ENCODE data around the gene OST4. TPM values are rescaled to one million over a fixed set of nuclear protein-coding genes. Genes with fewer than 3 reads are reported as not detected.

The OST4 gene
- total RNA-seq, 4 donors from 2014 or later = 200 to 352 (median 243) TPM

DNA sequence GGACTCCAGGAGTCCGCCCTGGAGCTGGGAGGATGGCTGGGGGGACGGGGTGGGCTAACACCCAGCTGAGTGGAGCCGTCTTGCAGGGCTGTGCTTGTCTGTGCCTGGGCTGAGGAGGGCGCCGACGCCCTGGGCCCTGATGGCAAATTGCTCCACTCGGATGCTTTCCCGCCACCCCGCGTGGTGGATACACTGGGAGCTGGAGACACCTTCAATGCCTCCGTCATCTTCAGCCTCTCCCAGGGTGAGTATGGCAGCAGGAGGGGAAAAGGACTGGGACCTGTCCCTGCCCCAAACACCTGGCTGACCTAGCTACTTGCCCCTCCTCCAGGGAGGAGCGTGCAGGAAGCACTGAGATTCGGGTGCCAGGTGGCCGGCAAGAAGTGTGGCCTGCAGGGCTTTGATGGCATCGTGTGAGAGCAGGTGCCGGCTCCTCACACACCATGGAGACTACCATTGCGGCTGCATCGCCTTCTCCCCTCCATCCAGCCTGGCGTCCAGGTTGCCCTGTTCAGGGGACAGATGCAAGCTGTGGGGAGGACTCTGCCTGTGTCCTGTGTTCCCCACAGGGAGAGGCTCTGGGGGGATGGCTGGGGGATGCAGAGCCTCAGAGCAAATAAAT is 28.0 kb upstream of the OST4 start:
- H3K27me3 ChIP-seq = peaks cover 0 to 7% (median 0%) of the 10 kb centered on the region in 4 donors
- H3K36me3 ChIP-seq = peaks cover 0 to 12% (median 5%) of the 10 kb centered on the region in 4 donors
- H3K27ac ChIP-seq (replicated peaks in 1 of 4) = no peak overlapping the region
- intact Hi-C loops (cut with DNase I) = loop anchor here (2.0 to 5.0 kb wide), 2 partner anchors 93 to 181 kb away; no protein-coding TSS in a partner anchor
- no peak overlapping the region for H3K4me3 ChIP-seq
- WGBS = 93% methylated on average over 10 of the region's 19 CpGs
- H3K9me3 ChIP-seq = no peaks in the 10 kb centered on the region
- peaks cover 11 to 13% (median 12%) of the 10 kb centered on the region in 4 donors for H3K4me1 ChIP-seq
- DNase-seq (ENCODE audit: extremely low spot score) = no peak
- no peak for TF ChIP-seq EP300 (IDR thresholded peaks at IDR 0.05)
- no peak for TF ChIP-seq POLR2AphosphoS5 (IDR thresholded peaks at IDR 0.05)
- TF ChIP-seq, protein P1, sequence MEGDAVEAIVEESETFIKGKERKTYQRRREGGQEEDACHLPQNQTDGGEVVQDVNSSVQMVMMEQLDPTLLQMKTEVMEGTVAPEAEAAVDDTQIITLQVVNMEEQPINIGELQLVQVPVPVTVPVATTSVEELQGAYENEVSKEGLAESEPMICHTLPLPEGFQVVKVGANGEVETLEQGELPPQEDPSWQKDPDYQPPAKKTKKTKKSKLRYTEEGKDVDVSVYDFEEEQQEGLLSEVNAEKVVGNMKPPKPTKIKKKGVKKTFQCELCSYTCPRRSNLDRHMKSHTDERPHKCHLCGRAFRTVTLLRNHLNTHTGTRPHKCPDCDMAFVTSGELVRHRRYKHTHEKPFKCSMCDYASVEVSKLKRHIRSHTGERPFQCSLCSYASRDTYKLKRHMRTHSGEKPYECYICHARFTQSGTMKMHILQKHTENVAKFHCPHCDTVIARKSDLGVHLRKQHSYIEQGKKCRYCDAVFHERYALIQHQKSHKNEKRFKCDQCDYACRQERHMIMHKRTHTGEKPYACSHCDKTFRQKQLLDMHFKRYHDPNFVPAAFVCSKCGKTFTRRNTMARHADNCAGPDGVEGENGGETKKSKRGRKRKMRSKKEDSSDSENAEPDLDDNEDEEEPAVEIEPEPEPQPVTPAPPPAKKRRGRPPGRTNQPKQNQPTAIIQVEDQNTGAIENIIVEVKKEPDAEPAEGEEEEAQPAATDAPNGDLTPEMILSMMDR (IDR thresholded peaks at IDR 0.05) = no peak

- no peak overlapping the region for H3K27ac ChIP-seq (replicated peaks in 1 of 4)
- peaks cover 11 to 13% (median 12%) of the 10 kb centered on the region in 4 donors for H3K4me1 ChIP-seq
- H3K36me3 ChIP-seq = peaks cover 0 to 15% (median 6%) of the 10 kb centered on the region in 4 donors
- no peak overlapping the region for H3K4me3 ChIP-seq
- 87% methylated on average over 13 of the region's 14 CpGs for WGBS
- intact Hi-C loops (cut with DNase I) = loop anchor here (5.0 kb wide), 1 partner anchor 95 kb away; no protein-coding TSS in a partner anchor
- DNase-seq (ENCODE audit: extremely low spot score) = no peak
- H3K27me3 ChIP-seq = no peaks in the 10 kb centered on the region
- TF ChIP-seq EP300 (IDR thresholded peaks at IDR 0.05) = no peak
- TF ChIP-seq, protein P1 (IDR thresholded peaks at IDR 0.05) = no peak
- TF ChIP-seq POLR2AphosphoS5 (IDR thresholded peaks at IDR 0.05) = no peak
- TF ChIP-seq POLR2A (IDR thresholded peaks at IDR 0.05; ENCODE audit: low read depth) = no peak
- no peaks in the 10 kb centered on the region for H3K9me3 ChIP-seq
Observed at GRCh38 chr2:27097341-27097740, 25.9 kb upstream of the OST4 start.

DNA sequence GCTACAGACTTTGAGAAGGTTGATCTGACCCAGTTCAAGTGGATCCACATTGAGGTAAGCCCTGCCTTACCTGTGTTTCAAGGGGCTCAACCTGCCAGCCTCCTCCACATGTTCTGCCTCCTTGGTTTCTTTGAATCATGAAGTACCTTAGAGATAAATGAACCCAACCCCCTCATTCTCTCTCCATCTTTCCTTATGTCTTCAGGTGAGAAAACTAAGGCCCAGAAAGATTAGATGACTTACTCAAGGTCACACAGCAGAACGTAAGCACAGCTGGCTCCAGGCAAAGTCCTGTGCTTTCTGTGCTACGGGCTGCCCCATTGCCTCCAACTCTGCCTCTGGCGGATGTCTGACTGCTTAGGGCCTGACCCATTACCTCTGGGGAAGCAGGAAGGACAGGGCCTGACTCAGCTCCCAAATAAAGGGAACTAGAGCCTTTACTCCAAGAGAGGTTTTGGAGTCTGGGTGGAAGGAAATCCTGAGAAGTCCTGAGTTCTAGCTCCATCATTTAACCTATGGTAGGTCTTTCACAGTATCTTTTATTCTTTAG is 25.4 kb upstream of the OST4 start:
- WGBS = 68% methylated on average over 3 of the region's 3 CpGs
- Histone ChIP-seq H3K36me3 (peaks cover 0 to 18% (median 6%) of the 10 kb centered on the region in 4 donors), H3K4me3 (no peak overlapping the region), H3K9me3 (no peaks in the 10 kb centered on the region), H3K27me3 (no peaks in the 10 kb centered on the region), H3K4me1 (peaks cover 11 to 13% (median 12%) of the 10 kb centered on the region in 4 donors), H3K27ac (replicated peaks in 1 of 4) (no peak overlapping the region)
- intact Hi-C loops (cut with DNase I) = loop anchor here (5.0 kb wide), 1 partner anchor 95 kb away; no protein-coding TSS in a partner anchor
- TF ChIP-seq, protein P1 (IDR thresholded peaks at IDR 0.05) = no peak
- TF ChIP-seq POLR2AphosphoS5 (IDR thresholded peaks at IDR 0.05) (no peak), POLR2A (IDR thresholded peaks at IDR 0.05; ENCODE audit: low read depth) (no peak), EP300 (IDR thresholded peaks at IDR 0.05) (no peak)
- no peak for DNase-seq (ENCODE audit: extremely low spot score)

- intact Hi-C loops (cut with DNase I) = loop anchor here (5.0 kb wide), 1 partner anchor 96 kb away; no protein-coding TSS in a partner anchor
- no peak for TF ChIP-seq POLR2A (IDR thresholded peaks at IDR 0.05; ENCODE audit: low read depth)
- TF ChIP-seq POLR2AphosphoS5 (IDR thresholded peaks at IDR 0.05) = peak in 1 of 2 donors; percentile 67
- TF ChIP-seq, protein P1 (IDR thresholded peaks at IDR 0.05) = no peak
- TF ChIP-seq EP300 (IDR thresholded peaks at IDR 0.05) = no peak
- no peak overlapping the region for H3K27ac ChIP-seq (replicated peaks in 1 of 4)
- peaks cover 11 to 13% (median 12%) of the 10 kb centered on the region in 4 donors for H3K4me1 ChIP-seq
- H3K36me3 ChIP-seq = peaks cover 0 to 18% (median 6%) of the 10 kb centered on the region in 4 donors
- H3K27me3 ChIP-seq = no peaks in the 10 kb centered on the region
- DNase-seq (ENCODE audit: extremely low spot score) = no peak
- no peaks in the 10 kb centered on the region for H3K9me3 ChIP-seq
- 26% methylated on average over 17 of the region's 18 CpGs for WGBS
- peak overlapping the region; percentile 42 to 57 (median 46) for H3K4me3 ChIP-seq
Observed at GRCh38 chr2:27095745-27096651, 24.5 kb upstream of the OST4 start.

All from esophagus muscularis mucosa (tissue), 4 donors.